SK-N-SH (cell line): ENCODE measurements around the gene WBP2NL.

Source experiments
- CTCF ChIP-seq: fragments of 200-600 bp; sonication (generic); IDR thresholded peaks from 2 replicates; pipeline ENCODE4 v1.6.1; 2017; ENCODE audit warnings: antibody characterized with exemption, mild to moderate bottlenecking, moderate library complexity
- EZH2phosphoT487 ChIP-seq: fragments of 200-600 bp; sonication (generic); IDR thresholded peaks from 2 replicates; pipeline ENCODE4 v1.6.1; 2017; ENCODE audit warnings: low read depth, mixed run types, mild to moderate bottlenecking, antibody characterized with exemption, moderate library complexity, borderline replicate concordance
- JUND ChIP-seq: IDR thresholded peaks from 2 replicates; pipeline ENCODE4 v1.4.0; 2012
- NRF1 ChIP-seq: IDR thresholded peaks from 2 replicates; pipeline ENCODE4 v1.6.1; 2012; ENCODE audit warnings: low read depth, mild to moderate bottlenecking, low read length
- RAD21 ChIP-seq: IDR thresholded peaks from 2 replicates; pipeline ENCODE4 v1.6.1; 2012; ENCODE audit warnings: mild to moderate bottlenecking, low read length
- RCOR1 ChIP-seq: fragments of 150-350 bp; IDR thresholded peaks from 2 replicates; pipeline ENCODE4 v1.6.1; 2017; ENCODE audit warnings: antibody characterized with exemption, low read length
- TEAD4 ChIP-seq: IDR thresholded peaks from 2 replicates; pipeline ENCODE4 v1.4.0; 2012; ENCODE audit warnings: mild to moderate bottlenecking, borderline replicate concordance; ENCODE audit not compliant: insufficient read depth
- USF1 ChIP-seq: IDR thresholded peaks from 2 replicates; pipeline ENCODE4 v1.4.0; 2012; ENCODE audit warnings: low read depth, borderline replicate concordance
- TF ChIP-seq, protein P1 (sequence below): fragments of 150-350 bp; IDR thresholded peaks from 2 replicates; pipeline ENCODE4 v1.6.1; 2017; ENCODE audit warnings: antibody characterized with exemption, low read length, low read depth, borderline replicate concordance
- TF ChIP-seq, protein P2 (sequence below): IDR thresholded peaks from 2 replicates; pipeline ENCODE4; 2012

DNA sequence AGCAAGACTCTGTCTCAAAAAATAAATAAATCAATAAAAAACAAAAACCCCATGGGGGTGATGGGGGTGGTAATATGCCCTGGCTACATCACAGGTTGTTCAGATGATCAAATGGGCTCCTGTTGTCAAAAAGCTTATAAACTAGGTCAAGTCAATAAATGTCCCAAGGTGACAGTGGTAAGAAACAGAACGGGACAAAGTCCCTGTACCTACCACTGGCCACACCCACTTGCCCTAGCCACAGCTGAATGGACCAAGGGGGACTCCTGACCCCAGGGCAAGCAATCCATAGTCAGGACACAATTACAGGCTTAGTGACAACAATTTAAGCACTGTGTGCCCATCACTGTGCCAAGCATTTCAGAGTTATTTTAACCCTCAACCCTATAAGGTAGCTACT lies 66.0 kb downstream of the WBP2NL start:
- TF ChIP-seq RAD21 (no peak), USF1 (no peak), EZH2phosphoT487 (no peak), CTCF (no peak), RCOR1 (no peak), NRF1 (no peak), JUND (no peak), TEAD4 (no peak)
- TF ChIP-seq, protein P1, sequence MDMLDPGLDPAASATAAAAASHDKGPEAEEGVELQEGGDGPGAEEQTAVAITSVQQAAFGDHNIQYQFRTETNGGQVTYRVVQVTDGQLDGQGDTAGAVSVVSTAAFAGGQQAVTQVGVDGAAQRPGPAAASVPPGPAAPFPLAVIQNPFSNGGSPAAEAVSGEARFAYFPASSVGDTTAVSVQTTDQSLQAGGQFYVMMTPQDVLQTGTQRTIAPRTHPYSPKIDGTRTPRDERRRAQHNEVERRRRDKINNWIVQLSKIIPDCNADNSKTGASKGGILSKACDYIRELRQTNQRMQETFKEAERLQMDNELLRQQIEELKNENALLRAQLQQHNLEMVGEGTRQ, result no peak
- TF ChIP-seq, protein P2, sequence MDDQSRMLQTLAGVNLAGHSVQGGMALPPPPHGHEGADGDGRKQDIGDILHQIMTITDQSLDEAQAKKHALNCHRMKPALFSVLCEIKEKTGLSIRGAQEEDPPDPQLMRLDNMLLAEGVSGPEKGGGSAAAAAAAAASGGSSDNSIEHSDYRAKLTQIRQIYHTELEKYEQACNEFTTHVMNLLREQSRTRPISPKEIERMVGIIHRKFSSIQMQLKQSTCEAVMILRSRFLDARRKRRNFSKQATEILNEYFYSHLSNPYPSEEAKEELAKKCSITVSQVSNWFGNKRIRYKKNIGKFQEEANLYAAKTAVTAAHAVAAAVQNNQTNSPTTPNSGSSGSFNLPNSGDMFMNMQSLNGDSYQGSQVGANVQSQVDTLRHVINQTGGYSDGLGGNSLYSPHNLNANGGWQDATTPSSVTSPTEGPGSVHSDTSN, result no peak
